Smooth muscle cell (in vitro differentiated cells): ENCODE data around the gene RELCH. TPM values are rescaled to one million over a fixed set of nuclear protein-coding genes. Genes with fewer than 3 reads are reported as not detected.

Source experiments
- DNase-seq: peaks from one replicate; lab custom pipeline; 2025; ENCODE audit not compliant: unreplicated experiment; lab: John Stamatoyannopoulos, UW
- H2AFZ ChIP-seq: fragments of 200-600 bp; sonication (generic); 2 replicates; pipeline ENCODE4 v1.6.0; 2016; ENCODE audit warnings: antibody characterized with exemption, low read depth, mild to moderate bottlenecking
- H3F3A ChIP-seq: fragments of 200-600 bp; sonication (generic); 2 replicates; pipeline ENCODE4 v1.6.0; 2017; ENCODE audit warnings: antibody characterized with exemption, low read depth
- H3K27ac ChIP-seq: fragments of 200-600 bp; sonication (generic); 2 replicates; pipeline ENCODE4 v1.5.1; 2016; ENCODE audit warnings: low read depth, mild to moderate bottlenecking
- H3K27me3 ChIP-seq: fragments of 200-600 bp; sonication (generic); 2 replicates; pipeline ENCODE4 v1.6.1; 2016; ENCODE audit warnings: low read depth, mild to moderate bottlenecking
- H3K36me3 ChIP-seq: fragments of 200-600 bp; sonication (generic); 2 replicates; pipeline ENCODE4 v1.5.1; 2016; ENCODE audit warnings: low read depth
- H3K4me1 ChIP-seq: fragments of 200-600 bp; sonication (generic); 2 replicates; pipeline ENCODE4 v1.5.1; 2016; ENCODE audit warnings: low read depth
- H3K4me2 ChIP-seq: fragments of 200-600 bp; sonication (generic); 2 replicates; pipeline ENCODE4 v1.6.0; 2016; ENCODE audit warnings: mild to moderate bottlenecking
- H3K4me3 ChIP-seq: fragments of 200-600 bp; sonication (generic); 2 replicates; pipeline ENCODE4 v1.5.1; 2016; ENCODE audit warnings: mild to moderate bottlenecking
- H3K79me2 ChIP-seq: fragments of 200-600 bp; sonication (generic); 2 replicates; pipeline ENCODE4 v1.6.0; 2016; ENCODE audit warnings: low read depth, mild to moderate bottlenecking
- H3K9ac ChIP-seq: fragments of 200-600 bp; sonication (generic); 2 replicates; pipeline ENCODE4 v1.6.0; 2016; ENCODE audit warnings: low read depth
- H3K9me3 ChIP-seq: fragments of 200-600 bp; sonication (generic); replicated peaks from 2 replicates; pipeline ENCODE4 v1.5.1; 2016; ENCODE audit warnings: low read depth
- H4K20me1 ChIP-seq: fragments of 200-600 bp; sonication (generic); 2 replicates; pipeline ENCODE4 v1.6.0; 2016; ENCODE audit warnings: low read depth
- CTCF ChIP-seq: fragments of 200-600 bp; sonication (generic); IDR thresholded peaks from 2 replicates; pipeline ENCODE4 v1.5.1; 2017; ENCODE audit warnings: borderline replicate concordance, mild to moderate bottlenecking, antibody characterized with exemption; ENCODE audit not compliant: insufficient read depth, poor library complexity, severe bottlenecking
- WGBS: methylation state at CpG from one replicate; pipeline ENCODE4 v1.1.7; 2016; ENCODE audit warnings: low lambda C conversion rate; 5-methylcytosine and 5-hydroxymethylcytosine counted together
- polyA plus RNA-seq: library from polyadenylated mRNA; unstranded; fragments of >200 nt; fragmentation: Nextera tagmentation; extraction: Ambion mirVana; gene quantifications from 2 replicates; pipeline ENCODE4 v1.2.1, GENCODE V29; 2016
- total RNA-seq: library from RNA; depleted of rRNA; stranded (reverse); fragments of >200 nt; gene quantifications from 2 replicates; pipeline ENCODE4 v1.2.3, GENCODE V29; 2014

Gene RELCH
- total and polyA plus RNA-seq, 2 experiments from 2014 or later = 3.6 to 19.2 TPM

- Histone ChIP-seq H3K4me2 (no peak overlapping the region), H3K27ac (no peak overlapping the region), H3K36me3 (no peaks in the 10 kb centered on the region), H3K79me2 (peaks cover 8% of the 10 kb centered on the region), H4K20me1 (peaks cover 4% of the 10 kb centered on the region), H3K4me1 (no peaks in the 10 kb centered on the region), H3F3A (no peaks in the 10 kb centered on the region), H2AFZ (no peak overlapping the region), H3K9ac (no peak overlapping the region), H3K27me3 (no peaks in the 10 kb centered on the region), H3K4me3 (no peak overlapping the region), H3K9me3 (no peaks in the 10 kb centered on the region)
- no peak for TF ChIP-seq CTCF
- DNase-seq = no peak
- 94% methylated on average over 4 of the region's 4 CpGs for WGBS
Observed at GRCh38 chr18:62179213-62179612, 7.8 kb upstream of the RELCH start.

- no peak for DNase-seq
- Histone ChIP-seq H4K20me1 (peaks cover 4% of the 10 kb centered on the region), H3K9ac (no peak overlapping the region), H3K27ac (no peak overlapping the region), H3K9me3 (no peaks in the 10 kb centered on the region), H2AFZ (no peak overlapping the region), H3K4me2 (no peak overlapping the region), H3K79me2 (peaks cover 8% of the 10 kb centered on the region), H3K27me3 (no peaks in the 10 kb centered on the region), H3K4me1 (no peaks in the 10 kb centered on the region), H3K36me3 (no peaks in the 10 kb centered on the region), H3F3A (peaks cover 6% of the 10 kb centered on the region), H3K4me3 (no peak overlapping the region)
- TF ChIP-seq CTCF = no peak
- WGBS = 86% methylated on average over 3 of the region's 3 CpGs
Observed at GRCh38 chr18:62182220-62182619, 4.8 kb upstream of the RELCH start.

GRCh38 chr18:62183578-62184195 lies 3.4 kb upstream of the RELCH start:
- Histone ChIP-seq H3K36me3 (no peaks in the 10 kb centered on the region), H3K79me2 (peaks cover 20% of the 10 kb centered on the region), H3K4me1 (peaks cover 6% of the 10 kb centered on the region), H3K4me2 (no peak overlapping the region), H4K20me1 (peaks cover 11% of the 10 kb centered on the region), H3K9ac (no peak overlapping the region), H3K4me3 (no peak overlapping the region), H3F3A (peaks cover 6% of the 10 kb centered on the region), H3K27ac (no peak overlapping the region), H2AFZ (no peak overlapping the region), H3K9me3 (no peaks in the 10 kb centered on the region), H3K27me3 (no peaks in the 10 kb centered on the region)
- TF ChIP-seq CTCF = peak; percentile 94
- DNase-seq = no peak
- 6% methylated on average over 2 of the region's 2 CpGs for whole genome bisulfite sequencing

GRCh38 chr18:62186499-62186773 lies 619 bp upstream of the RELCH start:
- Histone ChIP-seq H3K79me2 (peaks cover 40% of the 10 kb centered on the region), H3K27me3 (no peaks in the 10 kb centered on the region), H3F3A (peaks cover 6% of the 10 kb centered on the region), H3K4me2 (peak overlapping the region; percentile 89), H3K9ac (peak overlapping the region; percentile 40), H3K36me3 (no peaks in the 10 kb centered on the region), H3K4me3 (peak overlapping the region; percentile 96), H4K20me1 (peaks cover 37% of the 10 kb centered on the region), H3K27ac (peak overlapping the region; percentile 29), H3K9me3 (no peaks in the 10 kb centered on the region), H2AFZ (peak overlapping the region; percentile 90), H3K4me1 (peaks cover 16% of the 10 kb centered on the region)
- TF ChIP-seq CTCF = no peak
- 0% methylated on average over 12 of the region's 12 CpGs for WGBS
- DNase-seq = peak; percentile 76
